HG02970 (cell line): Measurements from ENCODE around the gene NOLC1.

Experiments used
- ATAC-seq: cut with Tn5 transposase; IDR thresholded peaks from one replicate; pipeline ENCODE4 v1.9.1; 2021; ENCODE audit warnings: mild to moderate bottlenecking, moderate library complexity, moderate number of reproducible peaks; ENCODE audit not compliant: unreplicated experiment, low FRiP score

NOLC1 gene

DNA sequence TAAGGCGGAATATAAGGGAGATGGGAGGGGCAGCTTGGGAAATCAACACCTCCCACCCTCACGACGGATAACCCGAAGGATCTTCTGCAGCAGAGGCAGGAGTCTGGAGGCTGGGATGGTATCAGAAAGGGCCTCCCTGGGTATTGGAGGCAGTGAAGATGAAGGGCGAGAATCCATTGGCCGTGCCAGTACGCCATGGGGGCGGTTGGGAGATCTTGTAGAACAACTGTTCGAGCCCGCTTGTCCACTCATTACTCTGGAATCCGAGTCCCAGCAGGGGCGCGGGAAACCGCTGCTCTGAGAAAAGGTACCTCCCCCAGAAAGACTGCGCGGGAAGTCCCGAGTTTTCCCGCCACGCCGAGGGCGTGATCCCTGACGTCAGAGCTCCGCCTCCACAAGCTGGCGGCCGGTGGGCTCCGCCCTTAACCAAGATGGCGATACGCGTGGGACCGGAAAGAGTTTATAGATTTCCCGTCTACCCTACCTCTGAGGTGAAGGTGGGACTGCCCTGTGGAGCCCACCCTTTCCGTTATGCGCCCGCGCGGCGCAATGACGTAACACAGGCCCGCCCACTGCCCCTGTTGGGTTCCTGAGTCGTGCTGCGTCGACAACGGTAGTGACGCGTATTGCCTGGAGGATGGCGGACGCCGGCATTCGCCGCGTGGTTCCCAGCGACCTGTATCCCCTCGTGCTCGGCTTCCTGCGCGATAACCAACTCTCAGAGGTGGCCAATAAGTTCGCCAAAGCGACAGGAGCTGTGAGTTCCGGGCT lies at the start of gene NOLC1:
Gene NOLC1 (plus strand): TSS at position 616 of the 771 bp plus-strand sequence. CDS start 22 bp downstream, at position 638.
- peak; percentile 93 for ATAC-seq

DNA sequence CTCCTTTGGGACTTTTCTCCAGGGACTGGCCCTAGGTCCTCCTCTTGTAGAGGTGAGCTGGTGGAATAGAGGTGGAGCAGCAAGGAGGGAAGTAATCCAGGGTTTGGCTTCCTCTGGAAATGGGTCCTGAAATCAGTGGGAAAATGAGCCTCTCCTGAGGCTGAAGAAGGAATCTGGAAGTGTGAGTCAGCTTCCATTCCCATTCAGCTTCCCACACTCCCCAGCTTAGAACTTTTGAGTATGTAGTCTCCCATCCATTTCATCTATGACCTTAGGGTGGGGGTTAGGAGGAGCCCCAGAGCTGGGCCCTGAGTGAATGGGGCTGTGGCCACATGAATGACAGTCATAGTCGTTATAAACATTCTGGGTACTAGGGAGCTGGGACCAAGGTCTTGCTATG lies 49.8 kb upstream of the NOLC1 start:
- no peak for ATAC-seq

GRCh38 chr10:102106998-102107397 lies 45.2 kb upstream of the NOLC1 start:
- ATAC-seq, result no peak

GRCh38 chr10:102109166-102110116 lies 42.7 kb upstream of the NOLC1 start:
- no peak for ATAC-seq

- no peak for ATAC-seq
These were observed 40.9 kb upstream of the NOLC1 start for GRCh38 chr10:102111276-102111675.

DNA sequence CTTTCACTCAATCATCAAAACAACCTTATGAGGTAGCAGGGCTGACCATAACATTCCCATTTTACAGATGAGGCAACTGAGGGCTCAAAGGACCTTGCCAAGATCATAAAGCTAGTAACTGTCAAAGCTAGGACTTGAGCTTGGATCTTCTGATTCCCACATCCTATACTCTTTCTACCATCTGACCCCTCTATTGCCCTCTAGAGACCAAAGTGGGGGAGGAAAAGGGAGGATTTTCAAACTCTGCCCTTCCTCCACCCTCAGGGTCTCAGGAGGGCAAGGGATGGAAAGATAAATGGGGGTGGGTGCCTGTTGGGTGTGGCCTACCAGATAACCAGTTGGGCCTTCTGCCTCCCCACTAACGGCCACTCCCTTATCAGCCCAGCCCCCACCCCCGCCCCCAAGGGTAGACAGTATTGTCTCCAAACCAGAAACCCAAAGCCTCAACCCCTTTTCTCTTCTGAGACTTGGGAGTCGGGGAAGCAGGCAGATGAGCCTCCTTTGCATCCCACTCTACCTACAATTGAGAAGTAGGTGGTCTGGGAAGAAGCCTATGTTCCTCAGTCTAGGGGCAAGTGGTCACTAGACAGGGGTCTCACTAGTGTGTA lies 39.9 kb upstream of the NOLC1 start:
- no peak for ATAC-seq

DNA sequence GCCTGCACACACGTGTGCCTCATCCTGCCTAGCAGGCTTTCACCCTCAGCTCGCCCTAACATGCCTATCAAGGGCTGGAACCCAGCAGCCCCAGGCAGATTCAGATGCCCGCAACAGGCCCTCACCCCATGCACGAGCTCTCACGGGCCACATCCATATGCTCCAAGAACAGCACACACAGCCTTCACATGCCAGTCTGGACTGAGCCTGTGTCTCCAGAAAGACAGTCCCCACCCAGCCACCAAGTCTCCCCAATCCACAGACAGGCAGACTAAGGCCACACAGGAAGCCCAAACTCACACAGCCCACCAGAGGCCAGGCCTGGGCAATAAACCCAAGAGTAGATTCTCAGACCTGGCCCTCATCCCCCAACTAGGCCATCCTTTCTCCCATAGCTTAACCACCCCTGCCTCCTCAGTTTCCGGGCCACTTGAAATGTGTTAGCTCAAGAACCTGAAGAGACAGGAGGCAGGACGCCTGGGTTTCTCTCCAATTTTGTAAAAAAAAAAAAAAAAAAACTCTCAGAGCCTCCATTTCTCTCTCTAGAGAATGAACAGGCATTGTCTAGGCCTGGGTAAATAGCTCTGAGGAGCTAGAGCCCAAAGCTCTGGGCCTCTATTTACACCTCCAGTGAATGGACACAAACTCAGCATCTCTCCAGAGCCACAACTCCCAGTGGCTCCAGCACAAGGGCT lies 38.8 kb upstream of the NOLC1 start:
- ATAC-seq, result no peak

GRCh38 chr10:102113956-102114857 lies 38.0 kb upstream of the NOLC1 start:
- ATAC-seq, result no peak

GRCh38 chr10:102114861-102115618 lies 37.1 kb upstream of the NOLC1 start:
- ATAC-seq, result no peak

DNA sequence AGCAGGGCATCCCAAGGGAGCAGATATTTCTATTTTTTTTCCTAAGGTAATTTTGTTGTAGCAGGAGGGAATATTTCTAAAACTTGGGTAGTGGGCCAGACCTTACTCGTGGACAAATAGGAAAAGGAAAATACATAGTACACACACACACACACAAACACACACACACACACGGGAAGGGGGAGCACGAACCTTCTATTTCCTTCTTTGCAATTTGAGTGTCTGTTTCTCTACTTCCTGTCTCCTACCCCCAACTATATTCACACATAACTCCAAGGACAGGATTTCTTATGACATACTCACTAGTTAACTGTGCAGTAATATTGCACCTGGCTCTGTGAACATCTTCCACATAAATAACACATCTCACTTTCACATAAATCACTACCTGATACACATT lies 36.4 kb upstream of the NOLC1 start:
- no peak for ATAC-seq

DNA sequence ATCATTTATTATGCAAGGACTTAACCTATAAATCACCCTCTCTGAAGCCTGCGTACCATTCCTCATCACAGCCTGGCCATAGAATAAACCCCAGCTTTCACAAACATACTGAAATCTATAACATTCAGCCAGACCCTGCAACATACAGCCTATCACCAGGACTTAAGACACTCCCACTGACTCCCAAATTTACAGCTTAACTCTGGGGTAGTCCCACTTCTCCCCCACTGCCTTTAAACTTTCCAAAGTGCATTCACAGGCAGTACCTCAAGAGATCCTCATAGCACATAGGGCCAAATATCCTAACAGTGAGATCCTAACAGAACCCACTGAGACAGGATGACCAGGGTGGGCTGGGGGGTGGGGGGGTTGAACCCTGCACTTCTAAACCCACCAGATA lies 35.5 kb upstream of the NOLC1 start:
- ATAC-seq, result no peak

DNA sequence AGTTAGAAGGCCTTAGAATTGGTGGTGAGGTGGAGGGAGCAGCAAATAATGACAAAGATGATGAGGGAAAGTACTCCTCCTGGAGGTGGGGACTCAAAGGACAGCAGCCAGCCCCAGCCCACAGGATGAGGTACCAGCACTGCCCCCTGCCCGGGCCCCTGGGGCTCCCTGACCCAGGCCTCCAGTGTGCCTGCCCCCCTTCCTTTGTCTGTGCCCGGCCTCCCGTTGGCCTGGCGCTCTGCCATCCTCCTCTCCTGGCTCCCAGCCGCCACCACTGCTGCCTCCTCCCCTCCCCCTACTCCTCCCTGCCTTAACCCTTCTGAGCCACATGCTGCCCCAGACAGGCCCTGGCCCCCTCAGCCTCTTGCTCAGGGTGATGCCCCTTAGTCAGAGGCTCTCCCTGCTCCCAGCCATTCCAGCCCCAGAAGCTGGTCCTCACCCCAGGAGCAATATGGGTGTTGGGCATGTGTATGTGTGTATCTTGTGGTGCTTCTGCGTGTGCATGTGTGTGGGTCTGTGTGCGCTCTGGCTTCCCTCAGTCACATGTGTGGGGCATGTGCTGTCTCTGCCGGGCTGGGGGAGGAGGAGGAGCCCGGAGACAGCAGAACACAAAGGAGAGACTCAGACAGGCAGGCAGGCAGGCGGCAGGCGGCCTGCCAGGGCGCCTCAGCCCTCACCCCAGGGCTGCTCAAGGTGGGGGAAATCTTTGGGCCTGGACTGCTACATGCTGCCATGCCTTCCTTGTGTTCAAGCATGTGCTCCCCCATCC lies 34.6 kb upstream of the NOLC1 start:
- no peak for ATAC-seq

- ATAC-seq, result no peak
These were observed 33.3 kb upstream of the NOLC1 start for GRCh38 chr10:102118867-102119266.

GRCh38 chr10:102119417-102120141 lies 32.6 kb upstream of the NOLC1 start:
- no peak for ATAC-seq

DNA sequence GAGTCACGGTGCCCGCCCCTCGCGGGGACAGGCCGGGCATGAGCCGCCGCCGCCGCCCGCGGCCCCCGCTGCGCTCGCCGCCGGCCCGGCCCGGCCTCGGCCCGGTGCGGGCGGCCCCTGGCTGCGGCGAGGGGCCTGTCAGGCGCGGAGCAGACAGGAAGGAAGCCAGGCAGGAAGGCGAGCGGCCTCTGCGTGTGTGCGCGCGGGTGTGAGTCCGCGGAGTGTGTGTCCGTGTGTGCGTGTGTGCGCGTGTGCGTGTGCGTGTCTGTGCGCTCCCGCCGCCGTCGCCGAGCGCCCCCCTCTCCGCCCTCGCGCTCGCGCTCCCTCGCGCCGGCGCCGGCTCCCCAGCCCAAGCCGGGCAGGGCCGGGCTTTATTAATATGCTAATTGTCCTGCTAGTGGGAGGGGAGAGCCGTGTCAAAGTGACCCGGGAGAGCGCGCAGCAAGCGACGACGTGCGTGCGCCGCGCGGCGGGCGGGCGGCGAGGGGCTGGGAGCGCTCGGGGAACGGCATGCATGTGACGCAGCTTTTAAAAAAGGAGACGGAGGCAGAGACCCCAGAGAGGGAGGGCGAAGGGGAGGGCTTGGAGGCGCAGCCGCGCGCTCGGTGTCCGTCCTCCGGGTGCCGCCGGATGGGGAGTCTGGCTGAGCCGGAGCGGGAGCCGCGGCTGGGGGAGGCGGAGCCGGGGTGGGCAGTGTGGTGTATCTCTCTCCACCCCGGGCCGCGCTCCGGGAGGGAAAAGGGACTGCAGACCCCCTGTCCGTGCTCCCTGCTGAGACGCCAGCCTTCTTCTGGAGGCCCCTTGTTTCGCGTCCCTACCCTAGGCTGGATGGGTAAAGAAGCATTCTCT lies 31.8 kb upstream of the NOLC1 start, which contains the start of gene LDB1:
Gene LDB1 (minus strand): TSS at position 227 of the 849 bp plus-strand sequence. CDS start 258 bp downstream, outside the sequence.
- ATAC-seq, result peak; percentile 55

DNA sequence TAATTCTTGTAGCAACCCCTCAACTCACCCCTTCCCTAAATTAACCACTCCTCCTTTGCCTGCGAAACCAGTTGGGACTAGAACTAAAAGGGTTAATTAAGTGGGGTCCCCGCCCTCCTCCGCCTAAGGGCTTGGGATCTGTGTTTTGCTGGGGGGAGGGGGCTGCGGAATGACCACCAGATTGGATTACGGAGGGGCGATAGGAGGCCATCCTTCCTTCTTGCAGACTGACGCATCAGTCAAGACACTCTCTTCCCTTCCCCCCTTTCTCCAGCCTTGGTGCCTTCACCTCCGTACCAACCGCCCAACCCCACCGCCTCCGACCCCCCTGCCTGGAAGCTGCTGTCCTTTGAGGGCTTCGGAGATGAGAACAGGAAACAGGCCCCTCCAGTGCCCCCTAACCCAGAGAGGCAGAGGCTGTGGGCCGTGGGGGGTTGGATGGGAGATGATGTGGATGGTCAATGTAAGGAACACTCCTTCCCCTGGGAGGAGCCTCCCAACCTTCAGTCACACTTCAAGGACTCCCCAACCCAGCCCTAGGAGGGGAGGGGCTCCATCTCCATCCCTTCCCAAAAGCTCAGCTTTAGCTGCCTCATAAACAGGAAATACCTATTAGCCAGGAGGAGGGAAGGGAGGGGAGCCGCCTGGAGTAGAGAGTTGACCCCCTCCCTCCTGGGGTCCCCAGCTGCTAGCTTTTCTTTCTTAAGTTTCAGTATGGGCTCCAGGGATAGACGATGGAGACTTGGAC lies 31.0 kb upstream of the NOLC1 start:
- no peak for ATAC-seq
